Lower lobe of right lung (tissue), 2 donors: ENCODE data around the gene POPDC3. TPM values are rescaled to one million over a fixed set of nuclear protein-coding genes. Genes with fewer than 3 reads are reported as not detected.

Experiments used
- ATAC-seq, 2 donors: fragments of 200-7000 bp; cut with Tn5 transposase; one replicate each; pipeline ENCODE4 v1.9.1; 2020 to 2022; ENCODE audit warnings: mild to moderate bottlenecking in 2 of 2, moderate library complexity in 2 of 2
- DNase-seq: peaks from one replicate; pipeline ENCODE4 v3.0.0-alpha.2; 2020
- H3K27ac ChIP-seq: fragments of 200-600 bp; one replicate; pipeline ENCODE4 v1.8.0; 2022
- H3K27me3 ChIP-seq: fragments of 200-600 bp; one replicate; pipeline ENCODE4 v1.8.0; 2022; ENCODE audit warnings: low read depth
- H3K36me3 ChIP-seq: fragments of 200-600 bp; one replicate; pipeline ENCODE4 v1.8.0; 2022; ENCODE audit warnings: mild to moderate bottlenecking
- H3K4me1 ChIP-seq: fragments of 200-600 bp; one replicate; pipeline ENCODE4 v1.8.0; 2022
- H3K4me3 ChIP-seq: fragments of 200-600 bp; one replicate; pipeline ENCODE4 v1.8.0; 2022; ENCODE audit warnings: mild to moderate bottlenecking
- H3K9me3 ChIP-seq: fragments of 200-600 bp; one replicate; pipeline ENCODE4 v1.8.0; 2022
- intact Hi-C: fragments of 100-400 bp; cut with DNase I; formaldehyde crosslinking; loops from one replicate; pipeline ENCODE4 v1.11.0; 2022
- total RNA-seq: library from RNA; stranded (reverse); fragmentation: NEBNext Ultra II Directional; extraction: Animal tissue kit (Norgen Biotek cat#: 25700); gene quantifications from one replicate; pipeline ENCODE4 v1.2.1, GENCODE V29; 2021
- TF ChIP-seq, protein P1 (sequence below): fragments of 200-600 bp; IDR thresholded peaks from one replicate; pipeline ENCODE4 v1.8.0; 2022; ENCODE audit warnings: antibody characterized with exemption, mild to moderate bottlenecking
- donor health status: DM: no; HTN: yes; CAD: no; lungs with severe emphysema.

The POPDC3 gene
- total RNA-seq, 1 donor from 2014 or later = 0.80 TPM

DNA sequence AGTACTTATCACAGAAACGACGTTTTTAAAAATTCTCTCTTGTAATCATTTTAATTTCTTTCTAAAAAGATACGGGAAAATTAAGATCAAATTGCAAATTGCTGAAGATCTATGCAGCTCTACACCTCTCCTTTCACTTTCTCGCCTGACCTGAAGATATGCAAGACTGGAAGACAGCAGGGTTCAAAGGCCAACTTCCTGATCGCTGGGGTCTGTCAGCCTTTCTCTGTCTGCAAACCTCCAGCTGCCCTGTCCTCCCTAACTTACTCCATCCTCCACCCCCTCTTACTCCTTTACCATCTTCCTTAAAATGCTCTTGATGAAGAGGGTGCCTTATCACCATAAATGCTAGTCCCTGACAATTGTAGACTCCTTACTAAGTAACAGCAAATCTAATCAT lies 63.7 kb downstream of the POPDC3 start:
- Histone ChIP-seq H3K36me3 (no peaks in the 10 kb centered on the region), H3K27ac (no peak overlapping the region), H3K4me3 (no peak overlapping the region), H3K27me3 (no peaks in the 10 kb centered on the region), H3K4me1 (no peaks in the 10 kb centered on the region), H3K9me3 (no peaks in the 10 kb centered on the region)
- intact Hi-C loops = no loop called here
- TF ChIP-seq, protein P1, sequence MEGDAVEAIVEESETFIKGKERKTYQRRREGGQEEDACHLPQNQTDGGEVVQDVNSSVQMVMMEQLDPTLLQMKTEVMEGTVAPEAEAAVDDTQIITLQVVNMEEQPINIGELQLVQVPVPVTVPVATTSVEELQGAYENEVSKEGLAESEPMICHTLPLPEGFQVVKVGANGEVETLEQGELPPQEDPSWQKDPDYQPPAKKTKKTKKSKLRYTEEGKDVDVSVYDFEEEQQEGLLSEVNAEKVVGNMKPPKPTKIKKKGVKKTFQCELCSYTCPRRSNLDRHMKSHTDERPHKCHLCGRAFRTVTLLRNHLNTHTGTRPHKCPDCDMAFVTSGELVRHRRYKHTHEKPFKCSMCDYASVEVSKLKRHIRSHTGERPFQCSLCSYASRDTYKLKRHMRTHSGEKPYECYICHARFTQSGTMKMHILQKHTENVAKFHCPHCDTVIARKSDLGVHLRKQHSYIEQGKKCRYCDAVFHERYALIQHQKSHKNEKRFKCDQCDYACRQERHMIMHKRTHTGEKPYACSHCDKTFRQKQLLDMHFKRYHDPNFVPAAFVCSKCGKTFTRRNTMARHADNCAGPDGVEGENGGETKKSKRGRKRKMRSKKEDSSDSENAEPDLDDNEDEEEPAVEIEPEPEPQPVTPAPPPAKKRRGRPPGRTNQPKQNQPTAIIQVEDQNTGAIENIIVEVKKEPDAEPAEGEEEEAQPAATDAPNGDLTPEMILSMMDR = no peak
- ATAC-seq (no peak), DNase-seq (no peak)

DNA sequence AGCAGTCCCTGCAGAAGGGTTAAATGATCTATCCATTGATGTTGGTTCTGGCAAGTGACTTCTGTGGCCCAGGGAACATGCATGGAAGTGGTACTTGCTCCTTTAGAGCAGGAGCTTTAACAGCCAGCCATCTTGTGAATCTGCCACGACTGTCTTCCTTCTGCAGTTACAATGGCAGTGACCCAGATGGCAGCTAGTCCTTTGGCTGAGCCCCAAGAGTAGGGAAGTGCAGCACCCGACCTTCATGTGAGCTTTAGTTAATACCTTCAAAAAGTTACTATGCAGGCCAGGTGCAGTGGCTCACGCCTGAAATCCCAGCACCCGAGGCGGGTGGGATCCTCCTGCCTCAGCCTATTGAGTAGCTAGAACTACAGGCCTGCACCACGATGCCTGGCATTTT lies 66.4 kb downstream of the POPDC3 start:
- TF ChIP-seq, protein P1 = no peak
- H3K36me3 ChIP-seq = no peaks in the 10 kb centered on the region
- DNase-seq (no peak), ATAC-seq (no peak)
- no peak overlapping the region for H3K27ac ChIP-seq
- H3K4me1 ChIP-seq = no peaks in the 10 kb centered on the region
- H3K27me3 ChIP-seq = no peaks in the 10 kb centered on the region
- no peaks in the 10 kb centered on the region for H3K9me3 ChIP-seq
- H3K4me3 ChIP-seq = no peak overlapping the region
- intact Hi-C loops = no loop called here

DNA sequence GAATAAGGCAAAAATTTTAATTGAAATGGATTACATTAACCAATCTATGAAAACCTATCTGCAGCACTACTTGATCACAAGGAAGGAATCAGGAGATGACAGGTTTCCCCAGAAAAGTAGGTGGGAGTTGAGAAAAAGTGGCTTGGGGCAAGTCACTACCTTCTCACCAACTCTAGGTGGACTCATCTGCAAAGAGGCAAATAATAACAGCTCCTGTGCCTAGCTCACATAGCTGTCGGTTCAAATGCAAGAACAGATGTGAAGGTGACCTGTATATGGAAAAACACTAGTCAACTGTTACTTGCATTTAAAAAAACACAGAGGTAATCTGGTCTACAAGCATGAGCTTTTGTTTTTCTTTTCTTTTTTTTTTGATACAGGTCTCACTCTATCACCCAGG lies 67.2 kb downstream of the POPDC3 start:
- intact Hi-C loops = no loop called here
- DNase-seq (no peak), ATAC-seq (no peak)
- Histone ChIP-seq H3K27me3 (no peaks in the 10 kb centered on the region), H3K4me3 (no peak overlapping the region), H3K9me3 (no peaks in the 10 kb centered on the region), H3K36me3 (no peaks in the 10 kb centered on the region), H3K27ac (no peak overlapping the region), H3K4me1 (no peaks in the 10 kb centered on the region)
- TF ChIP-seq, protein P1 = no peak

DNA sequence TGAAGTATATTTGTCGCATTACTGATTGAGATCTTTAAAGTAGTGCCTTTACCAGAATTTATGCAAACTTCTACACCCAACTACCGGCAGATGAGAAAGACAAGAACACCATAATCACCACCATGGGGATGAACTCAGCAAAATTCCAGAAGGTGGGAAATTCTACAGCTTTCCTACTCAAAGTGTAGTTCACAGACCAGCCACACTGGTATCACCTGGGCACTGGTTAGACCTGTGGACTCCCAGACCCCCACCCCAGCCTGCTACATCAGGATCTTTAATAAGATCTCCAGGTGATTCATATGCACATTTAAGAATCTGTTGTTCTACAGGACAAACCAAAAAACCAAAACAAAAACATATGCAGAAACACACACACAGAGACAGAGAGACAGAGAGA lies 67.9 kb downstream of the POPDC3 start:
- H3K27ac ChIP-seq = no peak overlapping the region
- ATAC-seq (no peak), DNase-seq (no peak)
- no peaks in the 10 kb centered on the region for H3K36me3 ChIP-seq
- H3K9me3 ChIP-seq = no peaks in the 10 kb centered on the region
- TF ChIP-seq, protein P1 = no peak
- H3K4me1 ChIP-seq = no peaks in the 10 kb centered on the region
- no peaks in the 10 kb centered on the region for H3K27me3 ChIP-seq
- intact Hi-C loops = no loop called here
- H3K4me3 ChIP-seq = no peak overlapping the region

DNA sequence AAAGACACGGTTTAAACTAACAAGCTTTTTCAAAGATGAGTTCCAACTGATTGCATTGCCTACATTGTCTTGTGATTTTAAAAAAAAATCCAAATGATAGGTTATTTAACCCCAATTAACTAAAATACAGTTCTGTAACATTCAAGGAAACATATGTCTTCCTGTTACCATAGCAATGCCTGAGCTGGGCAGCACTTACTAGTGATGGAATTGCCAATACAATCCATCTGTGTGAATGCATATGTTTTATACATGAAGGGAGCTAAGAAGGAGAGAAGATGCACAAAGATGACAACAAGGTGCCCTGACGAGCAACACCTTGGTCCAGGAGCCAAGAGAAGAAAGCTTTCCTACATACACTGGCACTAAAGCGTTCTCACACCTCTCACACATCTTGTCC lies 68.7 kb downstream of the POPDC3 start:
- intact Hi-C loops = no loop called here
- DNase-seq (no peak), ATAC-seq (no peak)
- Histone ChIP-seq H3K27me3 (no peaks in the 10 kb centered on the region), H3K27ac (no peak overlapping the region), H3K4me1 (no peaks in the 10 kb centered on the region), H3K9me3 (no peaks in the 10 kb centered on the region), H3K36me3 (no peaks in the 10 kb centered on the region), H3K4me3 (no peak overlapping the region)
- TF ChIP-seq, protein P1 = no peak
